HFFc6 (cell line): ENCODE data around the gene PTPRN2. TPM values are rescaled to one million over a fixed set of nuclear protein-coding genes. Genes with fewer than 3 reads are reported as not detected.

ENCODE experiments used
- DNase-seq: peaks from one replicate; pipeline ENCODE4 v3.0.0-alpha.2; 2018
- H3K27ac Mint-ChIP-seq: 2 replicates; pipeline ENCODE4 v1.8.0; 2020; ENCODE audit warnings: mild to moderate bottlenecking, mixed read lengths
- H3K27me3 Mint-ChIP-seq: 2 replicates; pipeline ENCODE4 v1.8.0; 2021; ENCODE audit warnings: mild to moderate bottlenecking, moderate library complexity, mixed read lengths; ENCODE audit not compliant: insufficient read depth
- H3K36me3 Mint-ChIP-seq: 2 replicates; pipeline ENCODE4 v1.8.0; 2021; ENCODE audit warnings: low read depth, mixed read lengths
- H3K4me1 Mint-ChIP-seq: 2 replicates; pipeline ENCODE4 v1.8.0; 2020; ENCODE audit warnings: low read depth, mixed read lengths
- H3K4me3 Mint-ChIP-seq: 2 replicates; pipeline ENCODE4 v1.8.0; 2020; ENCODE audit warnings: mild to moderate bottlenecking, moderate library complexity, mixed read lengths
- H3K9me3 Mint-ChIP-seq: 2 replicates; pipeline ENCODE4 v1.8.0; 2020; ENCODE audit warnings: mild to moderate bottlenecking, mixed read lengths
- CTCF ChIP-seq: fragments of 200-600 bp; sonication (generic); IDR thresholded peaks from 2 replicates; pipeline ENCODE4 v1.5.0; 2021; ENCODE audit warnings: antibody characterized with exemption, mild to moderate bottlenecking
- total RNA-seq, 6 experiments: library from RNA; stranded (reverse); fragmentation: NEBNext Ultra II Directional; extraction: Animal tissue kit (Norgen Biotek cat#: 25700); gene quantifications; 2 replicates in 1 of 6; 3 replicates in 5 of 6; pipeline ENCODE4 v1.2.3, GENCODE V29; 2021

The PTPRN2 gene
- total RNA-seq, 6 experiments from 2014 or later: 0.05 to 0.27 (median 0.23) TPM

DNA sequence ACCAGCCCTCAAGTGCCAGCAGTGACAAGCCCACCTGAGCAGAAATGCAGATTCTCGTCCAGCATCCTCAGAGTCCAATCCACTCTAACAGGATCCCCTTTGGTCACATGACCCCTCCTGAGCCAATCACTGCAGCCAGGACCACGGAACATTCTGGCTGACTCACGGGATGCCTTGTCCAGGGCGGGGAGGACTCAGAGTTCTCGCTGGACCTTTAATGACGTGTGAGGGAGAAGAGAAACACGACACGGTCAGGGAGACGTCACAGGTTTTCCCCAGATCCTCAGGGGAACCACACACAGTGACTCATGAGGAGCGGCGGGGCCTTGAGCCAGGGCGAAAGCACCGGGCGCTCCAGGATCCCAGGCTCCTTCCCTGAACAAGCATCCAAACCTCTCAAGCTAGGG, 155.7 kb downstream of the PTPRN2 start:
- H3K4me1 Mint-ChIP-seq: no peaks in the 10 kb centered on the region
- H3K36me3 Mint-ChIP-seq: no peaks in the 10 kb centered on the region
- peaks cover 42% of the 10 kb centered on the region for H3K9me3 Mint-ChIP-seq
- peak; percentile 63 for DNase-seq
- no peak overlapping the region for H3K4me3 Mint-ChIP-seq
- H3K27me3 Mint-ChIP-seq: no peaks in the 10 kb centered on the region
- H3K27ac Mint-ChIP-seq: no peak overlapping the region
- no peak for TF ChIP-seq CTCF

- no peak overlapping the region for H3K27ac Mint-ChIP-seq
Measured at GRCh38 chr7:158431055-158431940, 156.3 kb downstream of the PTPRN2 start.

DNA sequence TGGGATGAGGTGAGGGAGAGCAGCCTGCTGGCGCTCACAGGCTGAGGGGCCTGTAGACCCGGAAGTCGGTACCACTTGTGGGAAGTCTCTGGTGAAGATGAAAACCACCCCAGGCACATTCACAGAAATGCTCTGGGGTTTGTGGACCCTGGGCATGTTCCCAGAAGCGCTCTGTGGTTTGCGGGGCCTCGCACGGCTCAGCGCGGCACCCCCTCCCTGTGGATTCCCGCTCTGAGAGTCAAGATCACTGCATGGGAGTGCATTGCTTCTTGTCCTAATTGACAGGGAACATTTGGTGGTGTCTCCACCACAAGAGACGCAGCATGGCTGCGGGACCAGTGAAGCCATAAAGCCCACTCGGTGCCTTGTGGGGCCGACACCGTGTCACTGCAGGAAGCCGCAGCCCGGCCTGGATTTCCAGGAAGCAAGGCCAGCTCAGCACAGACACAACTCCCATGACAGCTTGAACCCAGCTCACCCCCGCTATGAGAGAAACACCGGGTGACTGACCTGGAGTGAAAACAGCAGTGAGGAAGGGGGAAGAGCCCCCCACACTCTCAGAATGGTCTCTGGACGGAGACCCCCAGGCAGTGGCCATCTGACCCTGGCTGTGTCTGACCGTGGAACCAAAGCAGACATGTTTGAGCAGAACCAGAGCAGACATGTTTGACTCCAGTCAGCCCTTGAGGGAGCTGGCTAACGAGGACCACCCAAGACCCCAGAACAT, 157.2 kb downstream of the PTPRN2 start:
- DNase-seq: no peak
- Mint-ChIP-seq H3K4me1 (no peaks in the 10 kb centered on the region), H3K9me3 (peaks cover 40% of the 10 kb centered on the region), H3K27ac (no peak overlapping the region), H3K27me3 (no peaks in the 10 kb centered on the region), H3K36me3 (no peaks in the 10 kb centered on the region), H3K4me3 (no peak overlapping the region)
- no peak for TF ChIP-seq CTCF

More at GRCh38 chr7:158431055-158431940, 156.3 kb downstream of the PTPRN2 start:
- no peak for DNase-seq
- Mint-ChIP-seq H3K36me3 (no peaks in the 10 kb centered on the region), H3K9me3 (peaks cover 40% of the 10 kb centered on the region), H3K27me3 (no peaks in the 10 kb centered on the region), H3K4me1 (no peaks in the 10 kb centered on the region), H3K4me3 (no peak overlapping the region)
- TF ChIP-seq CTCF: no peak

GRCh38 chr7:158428837-158429753, 158.5 kb downstream of the PTPRN2 start:
- no peaks in the 10 kb centered on the region for H3K4me1 Mint-ChIP-seq
- TF ChIP-seq CTCF: no peak
- H3K27ac Mint-ChIP-seq: no peak overlapping the region
- peaks cover 49% of the 10 kb centered on the region for H3K9me3 Mint-ChIP-seq
- peaks cover 4% of the 10 kb centered on the region; the same call in 1 of the 2 replicates for H3K36me3 Mint-ChIP-seq
- no peak for DNase-seq
- no peak overlapping the region for H3K4me3 Mint-ChIP-seq
- H3K27me3 Mint-ChIP-seq: no peaks in the 10 kb centered on the region; the same call in 1 of the 2 replicates
